H9 (cell line): ENCODE measurements around the gene BRICD5. TPM values are rescaled to one million over a fixed set of nuclear protein-coding genes. Genes with fewer than 3 reads are reported as not detected.

ENCODE experiments used
- DNase-seq: peaks from one replicate; pipeline ENCODE4 v3.0.0-alpha.2; 2017
- H2AFZ ChIP-seq: one replicate; pipeline ENCODE4 v1.6.1; 2013; ENCODE audit warnings: mild to moderate bottlenecking, low read length, control low read depth, moderate library complexity
- H2AK5ac ChIP-seq: 2 replicates; pipeline ENCODE4 v1.6.1; 2013; ENCODE audit warnings: low read length, control low read depth, mixed read lengths; ENCODE audit not compliant: insufficient read length
- H2BK120ac ChIP-seq: one replicate; pipeline ENCODE4 v1.6.1; 2013; ENCODE audit warnings: low read depth, mild to moderate bottlenecking, low read length, control low read depth, inconsistent platforms; ENCODE audit not compliant: poor library complexity, severe bottlenecking
- H2BK12ac ChIP-seq: 2 replicates; pipeline ENCODE4 v1.6.1; 2013; ENCODE audit warnings: low read length, control low read depth, mixed read lengths, low read depth; ENCODE audit not compliant: insufficient read length
- H2BK15ac ChIP-seq: 2 replicates; pipeline ENCODE4 v1.6.1; 2013; ENCODE audit warnings: low read depth, low read length, control low read depth
- H2BK20ac ChIP-seq: one replicate; pipeline ENCODE4 v1.6.1; 2013; ENCODE audit warnings: low read depth, mild to moderate bottlenecking, low read length, control low read depth, inconsistent platforms; ENCODE audit not compliant: poor library complexity, severe bottlenecking
- H2BK5ac ChIP-seq: 2 replicates; pipeline ENCODE4 v1.6.1; 2013; ENCODE audit warnings: low read length, control low read depth, mixed read lengths; ENCODE audit not compliant: insufficient read length
- H3K14ac ChIP-seq: 2 replicates; pipeline ENCODE4 v1.6.1; 2013; ENCODE audit warnings: low read length, control low read depth; ENCODE audit not compliant: insufficient read depth
- H3K18ac ChIP-seq: 2 replicates; pipeline ENCODE4 v1.6.1; 2013; ENCODE audit warnings: low read depth, mild to moderate bottlenecking, mixed read lengths, low read length, control low read depth; ENCODE audit not compliant: insufficient read length
- H3K23ac ChIP-seq: 2 replicates; pipeline ENCODE4 v1.6.1; 2013; ENCODE audit warnings: low read length, control low read depth, mixed read lengths, low read depth; ENCODE audit not compliant: insufficient read length
- H3K23me2 ChIP-seq: 2 replicates; pipeline ENCODE4 v1.6.1; 2013; ENCODE audit warnings: low read depth, mild to moderate bottlenecking, mixed read lengths, low read length, control low read depth; ENCODE audit not compliant: insufficient read length, poor library complexity, severe bottlenecking
- H3K27ac ChIP-seq: 2 replicates; pipeline ENCODE4 v1.5.1; 2013; ENCODE audit warnings: low read length, control low read depth, mixed read lengths, low read depth; ENCODE audit not compliant: insufficient read length
- H3K27me3 ChIP-seq: 2 replicates; pipeline ENCODE4 v1.6.1; 2013; ENCODE audit warnings: low read length, control low read depth, inconsistent platforms; ENCODE audit not compliant: insufficient read depth
- H3K4ac ChIP-seq: 2 replicates; pipeline ENCODE4 v1.6.1; 2013; ENCODE audit warnings: low read depth, mild to moderate bottlenecking, control low read depth, inconsistent platforms, low read length, moderate library complexity
- H3K4me1 ChIP-seq: 2 replicates; pipeline ENCODE4 v1.6.1; 2013; ENCODE audit warnings: low read length, control low read depth, inconsistent platforms; ENCODE audit not compliant: insufficient read depth
- H3K4me2 ChIP-seq: 2 replicates; pipeline ENCODE4 v1.6.1; 2013; ENCODE audit warnings: low read length, control low read depth, mixed read lengths; ENCODE audit not compliant: insufficient read length, insufficient read depth
- H3K56ac ChIP-seq: 2 replicates; pipeline ENCODE4 v1.6.1; 2013; ENCODE audit warnings: low read depth, mild to moderate bottlenecking, mixed read lengths, low read length, control low read depth; ENCODE audit not compliant: insufficient read length
- H3K79me1 ChIP-seq: 2 replicates; pipeline ENCODE4 v1.6.1; 2013; ENCODE audit warnings: low read depth, mild to moderate bottlenecking, moderate library complexity, low read length, control low read depth, inconsistent platforms; ENCODE audit not compliant: insufficient read depth, poor library complexity, severe bottlenecking
- H3K79me2 ChIP-seq: 2 replicates; pipeline ENCODE4 v1.6.1; 2013; ENCODE audit warnings: low read length, control low read depth, inconsistent platforms; ENCODE audit not compliant: insufficient read depth
- H3K9ac ChIP-seq: 2 replicates; pipeline ENCODE4 v1.6.1; 2013; ENCODE audit warnings: low read length, control low read depth, mixed read lengths; ENCODE audit not compliant: insufficient read length; ENCODE audit errors: extremely low read depth
- H3K9me3 ChIP-seq: one replicate; pipeline ENCODE4 v1.6.1; 2013; ENCODE audit warnings: low read depth, low read length, inconsistent platforms; ENCODE audit not compliant: control insufficient read depth
- H3T11ph ChIP-seq: one replicate; pipeline ENCODE4 v1.6.1; 2013; ENCODE audit warnings: mild to moderate bottlenecking, low read length, control low read depth, inconsistent platforms
- H4K20me1 ChIP-seq: one replicate; pipeline ENCODE4 v1.6.1; 2013; ENCODE audit not compliant: control insufficient read depth, insufficient read length, insufficient read depth
- H4K5ac ChIP-seq: 2 replicates; pipeline ENCODE4 v1.6.1; 2013; ENCODE audit warnings: low read depth, mild to moderate bottlenecking, mixed read lengths, low read length, control low read depth; ENCODE audit not compliant: insufficient read length
- H4K8ac ChIP-seq: replicated peaks from 2 replicates; pipeline ENCODE4 v1.6.1; 2013; ENCODE audit warnings: low read length, control low read depth, mixed read lengths, low read depth; ENCODE audit not compliant: insufficient read length
- H4K91ac ChIP-seq: 2 replicates; pipeline ENCODE4 v1.6.1; 2013; ENCODE audit warnings: low read depth, mild to moderate bottlenecking, moderate library complexity, mixed read lengths, low read length, control low read depth; ENCODE audit not compliant: insufficient read length
- H3K27ac Mint-ChIP-seq, 3 experiments: 2 replicates in 2 of 3; 3 replicates in 1 of 3; pipeline ENCODE4 v1.8.0; 2020 to 2021; ENCODE audit warnings: mixed read lengths in 3 of 3, mild to moderate bottlenecking in 1 of 3, moderate library complexity in 1 of 3
- H3K27me3 Mint-ChIP-seq: 2 replicates; pipeline ENCODE4 v1.8.0; 2021; ENCODE audit warnings: low read depth, mild to moderate bottlenecking, moderate library complexity, mixed read lengths
- H3K36me3 Mint-ChIP-seq, 3 experiments: 2 replicates in 2 of 3; 3 replicates in 1 of 3; pipeline ENCODE4 v1.8.0; 2020 to 2021; ENCODE audit warnings: low read depth in 3 of 3, mixed read lengths in 3 of 3; ENCODE audit not compliant: insufficient read depth in 1 of 3
- H3K4me1 Mint-ChIP-seq, 2 experiments: 2 replicates each; pipeline ENCODE4 v1.8.0; 2020; ENCODE audit warnings: mixed read lengths in 2 of 2
- H3K4me3 Mint-ChIP-seq, 2 experiments: 2 replicates in 1 of 2; 3 replicates in 1 of 2; pipeline ENCODE4 v1.8.0; 2020 to 2021; ENCODE audit warnings: mild to moderate bottlenecking in 2 of 2, mixed read lengths in 2 of 2, moderate library complexity in 1 of 2
- H3K9me3 Mint-ChIP-seq, 2 experiments: 2 replicates in 1 of 2; 3 replicates in 1 of 2; pipeline ENCODE4 v1.8.0; 2020; ENCODE audit warnings: mild to moderate bottlenecking in 2 of 2, mixed read lengths in 2 of 2, moderate library complexity in 1 of 2
- CTCF ChIP-seq: fragments of 200-600 bp; sonication (generic); conservative IDR thresholded peaks from 3 replicates; pipeline ENCODE4 v1.8.0; 2021; ENCODE audit warnings: antibody characterized with exemption, mild to moderate bottlenecking
- WGBS: extraction: QIAGEN DNeasy Blood & Tissue Kit; methylation state at CpG from one replicate; pipeline ENCODE4 v1.1.7; 2013; ENCODE audit warnings: missing lambda C conversion rate, low lambda C conversion rate, mixed read lengths; ENCODE audit not compliant: insufficient read length; ENCODE audit errors: extremely low coverage; 5-methylcytosine and 5-hydroxymethylcytosine counted together
- total RNA-seq: library from RNA; stranded (reverse); gene quantifications from 2 replicates; pipeline ENCODE4 v1.2.1, GENCODE V29; 2021

BRICD5 gene
- total RNA-seq, 1 experiment from 2014 or later, result 11.9 TPM

- H4K5ac ChIP-seq, result no peak overlapping the region
- no peak overlapping the region for H3K4ac ChIP-seq
- H3K18ac ChIP-seq, result peak overlapping the region; percentile 92
- H2BK15ac ChIP-seq, result no peak overlapping the region
- Mint-ChIP-seq H3K27ac (peak overlapping the region; percentile 80 to 87 (median 87); a peak in 6 of 7 replicates), H3K9me3 (no peaks in the 10 kb centered on the region), H3K4me3 (peak overlapping the region; percentile 87 to 93), H3K27me3 (no peaks in the 10 kb centered on the region), H3K36me3 (peaks cover 24 to 61% (median 51%) of the 10 kb centered on the region in 3 experiments), H3K4me1 (peaks cover 13 to 20% of the 10 kb centered on the region in 2 experiments)
- no peaks in the 10 kb centered on the region for H3K9me3 ChIP-seq
- no peak for DNase-seq
- H3K14ac ChIP-seq, result peak overlapping the region; percentile 84
- H2BK120ac ChIP-seq, result no peak overlapping the region
- no peaks in the 10 kb centered on the region for H4K20me1 ChIP-seq
- no peak overlapping the region for H2BK20ac ChIP-seq
- H3K27ac ChIP-seq, result no peak overlapping the region
- no peaks in the 10 kb centered on the region for H3K79me1 ChIP-seq
- peak overlapping the region; percentile 57 for H3K4me2 ChIP-seq
- H3T11ph ChIP-seq, result no peak overlapping the region
- TF ChIP-seq CTCF, result no peak
- H3K4me1 ChIP-seq, result no peaks in the 10 kb centered on the region
- no peak overlapping the region for H2AK5ac ChIP-seq
- no CpG with 5 or more reads among the region's 35 CpGs for WGBS
- H3K23me2 ChIP-seq, result peaks cover 4% of the 10 kb centered on the region
- H3K9ac ChIP-seq, result peak overlapping the region; percentile 60
- no peak overlapping the region for H4K8ac ChIP-seq
- no peak overlapping the region for H3K56ac ChIP-seq
- no peaks in the 10 kb centered on the region for H3K27me3 ChIP-seq
- H2BK12ac ChIP-seq, result no peak overlapping the region
- H2BK5ac ChIP-seq, result no peak overlapping the region
- no peaks in the 10 kb centered on the region; the same call in 1 of the 2 replicates for H3K79me2 ChIP-seq
- H3K23ac ChIP-seq, result no peak overlapping the region
- H4K91ac ChIP-seq, result no peak overlapping the region
- no peak overlapping the region for H2AFZ ChIP-seq
Measured at GRCh38 chr16:2250652-2251295, 40.1 kb upstream of the BRICD5 start.
